Body of pancreas (tissue), 4 donors: Measurements from ENCODE around the gene MYO1B. TPM values are rescaled to one million over a fixed set of nuclear protein-coding genes. Genes with fewer than 3 reads are reported as not detected.
A peak's percentile ranks its signal among the peaks of the same experiment; 100 is the strongest.

ENCODE experiments used
- ATAC-seq: fragments of 150-250 bp; one replicate; pipeline ENCODE4 v1.9.1; 2016
- DNase-seq, 4 donors: peaks; one replicate each; pipeline ENCODE4 v3.0.0-alpha.2; 2019
- H3K27ac ChIP-seq, 4 donors: fragments of 200-600 bp; sonication (generic); 1 replicate in 3 of 4; 2 replicates in 1 of 4; pipeline versions ENCODE4 v1.5.1 to v1.6.1; 2016 to 2019; ENCODE audit warnings: mild to moderate bottlenecking in 1 of 4, mixed read lengths in 1 of 4, moderate library complexity in 1 of 4
- H3K27me3 ChIP-seq, 2 donors: fragments of 200-600 bp; sonication (generic); one replicate each; pipeline ENCODE4 v1.6.0; 2016; ENCODE audit warnings: mild to moderate bottlenecking in 1 of 2
- H3K36me3 ChIP-seq, 2 donors: fragments of 200-600 bp; sonication (generic); replicated peaks in 1 of 2; 2 replicates each; pipeline ENCODE4 v1.5.1; 2016; ENCODE audit warnings: low read depth in 2 of 2; ENCODE audit not compliant: insufficient read depth in 1 of 2
- H3K4me1 ChIP-seq: fragments of 200-600 bp; sonication (generic); one replicate; pipeline ENCODE4 v1.6.0; 2016
- H3K4me3 ChIP-seq, 2 donors: fragments of 200-600 bp; sonication (generic); 1 replicate in 1 of 2; 2 replicates in 1 of 2; pipeline ENCODE4 v1.5.1; 2016 to 2019
- H3K9me3 ChIP-seq, 3 donors: fragments of 200-600 bp; sonication (generic); 1 replicate in 2 of 3; 2 replicates in 1 of 3; pipeline ENCODE4 v1.5.1; 2016
- POLR2A ChIP-seq, 3 donors: fragments of 450-650 bp; IDR thresholded peaks; one replicate each; pipeline ENCODE4 v1.6.1; 2016; ENCODE audit warnings: antibody characterized with exemption in 3 of 3, mild to moderate bottlenecking in 2 of 3
- WGBS, 2 donors: methylation state at CpG; one replicate each; pipeline ENCODE4 v1.1.5; 2017; 5-methylcytosine and 5-hydroxymethylcytosine counted together
- intact Hi-C: fragments of 100-400 bp; cut with DNase I; formaldehyde crosslinking; loops from one replicate; pipeline ENCODE4 v1.15.1; 2023
- total RNA-seq, 2 donors: library from RNA; depleted of rRNA; stranded (reverse); fragments of >200 nt; gene quantifications; one replicate each; pipeline ENCODE4 v1.1.0, GENCODE V29; 2016
- TF ChIP-seq, protein P1 (sequence below), 7 experiments: fragments of 450-650 bp in 4 of 7; fragments of 200-600 bp in 3 of 7; sonication (generic) in 3 of 7; IDR thresholded peaks; one replicate each; pipeline ENCODE4 v1.5.1; 2016 to 2019; ENCODE audit warnings: antibody characterized with exemption in 7 of 7

Gene MYO1B
- total RNA-seq, 2 donors from 2014 or later, result 68.0 to 77.8 TPM

DNA sequence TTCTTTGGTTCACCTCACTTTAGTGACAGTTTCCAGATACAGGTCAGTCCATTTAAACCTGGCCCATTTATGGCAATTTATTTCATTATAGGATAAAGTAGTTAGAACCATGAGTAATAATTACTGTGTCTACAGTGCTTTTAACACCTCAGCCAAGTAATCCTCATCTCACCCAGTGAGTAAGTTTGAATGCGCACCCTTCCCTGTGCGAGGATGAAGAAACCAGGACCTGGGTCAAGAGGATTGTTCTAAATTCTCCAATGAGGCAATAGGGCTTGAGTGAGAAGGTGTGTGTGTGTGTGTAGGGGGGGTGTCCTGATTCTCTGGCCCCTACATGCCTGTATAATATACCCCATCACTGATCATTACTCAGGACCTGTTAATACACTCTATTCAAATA, 854 bp upstream of the MYO1B start:
- intact Hi-C loops, result no loop called here
- H3K4me3 ChIP-seq, result no peak overlapping the region
- peaks cover 39% of the 10 kb centered on the region for H3K4me1 ChIP-seq
- H3K9me3 ChIP-seq, result no peaks in the 10 kb centered on the region
- no peak for TF ChIP-seq POLR2A (IDR thresholded peaks at IDR 0.05)
- TF ChIP-seq, protein P1, sequence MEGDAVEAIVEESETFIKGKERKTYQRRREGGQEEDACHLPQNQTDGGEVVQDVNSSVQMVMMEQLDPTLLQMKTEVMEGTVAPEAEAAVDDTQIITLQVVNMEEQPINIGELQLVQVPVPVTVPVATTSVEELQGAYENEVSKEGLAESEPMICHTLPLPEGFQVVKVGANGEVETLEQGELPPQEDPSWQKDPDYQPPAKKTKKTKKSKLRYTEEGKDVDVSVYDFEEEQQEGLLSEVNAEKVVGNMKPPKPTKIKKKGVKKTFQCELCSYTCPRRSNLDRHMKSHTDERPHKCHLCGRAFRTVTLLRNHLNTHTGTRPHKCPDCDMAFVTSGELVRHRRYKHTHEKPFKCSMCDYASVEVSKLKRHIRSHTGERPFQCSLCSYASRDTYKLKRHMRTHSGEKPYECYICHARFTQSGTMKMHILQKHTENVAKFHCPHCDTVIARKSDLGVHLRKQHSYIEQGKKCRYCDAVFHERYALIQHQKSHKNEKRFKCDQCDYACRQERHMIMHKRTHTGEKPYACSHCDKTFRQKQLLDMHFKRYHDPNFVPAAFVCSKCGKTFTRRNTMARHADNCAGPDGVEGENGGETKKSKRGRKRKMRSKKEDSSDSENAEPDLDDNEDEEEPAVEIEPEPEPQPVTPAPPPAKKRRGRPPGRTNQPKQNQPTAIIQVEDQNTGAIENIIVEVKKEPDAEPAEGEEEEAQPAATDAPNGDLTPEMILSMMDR (IDR thresholded peaks at IDR 0.05), result no peak
- no peaks in the 10 kb centered on the region for H3K36me3 ChIP-seq
- no peak for ATAC-seq
- H3K27ac ChIP-seq, result peak overlapping the region in 1 of 4 donors; percentile 93
- 91 to 100% methylated on average over 2 of the region's 2 CpGs for WGBS, 2 donors
- DNase-seq, result no peak
- no peaks in the 10 kb centered on the region for H3K27me3 ChIP-seq

DNA sequence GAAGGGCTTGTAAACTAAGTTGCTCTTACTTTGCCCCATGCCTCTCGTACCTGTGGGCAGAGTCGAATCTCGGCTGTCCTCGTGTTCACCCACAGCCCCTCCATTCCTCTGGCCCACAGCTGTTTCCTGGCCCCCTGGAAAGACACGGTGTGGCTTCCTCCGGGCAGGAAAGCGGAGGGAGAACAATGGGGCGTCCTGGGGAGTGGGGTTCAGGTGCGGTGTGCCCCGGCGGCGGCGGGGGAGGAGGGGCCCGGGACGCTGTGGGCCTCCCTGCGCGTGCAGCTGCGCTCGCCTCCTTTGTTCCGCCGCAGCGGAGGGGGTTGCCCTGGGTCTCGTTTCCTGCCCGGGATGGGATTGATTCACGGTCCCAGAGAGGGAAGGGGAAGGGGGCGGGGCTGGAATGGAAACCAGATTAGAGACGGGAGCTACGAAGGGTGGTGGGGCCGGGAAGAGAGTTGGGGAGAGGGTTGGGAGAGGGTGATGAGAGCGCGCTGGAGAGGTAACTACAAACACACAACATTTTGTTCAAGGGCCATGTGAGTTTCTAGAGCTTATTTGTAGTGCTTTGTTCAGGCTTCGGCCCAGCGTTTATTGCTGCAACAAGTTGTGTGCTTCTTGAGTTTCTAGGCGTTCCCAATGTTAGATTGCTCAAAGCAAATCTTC, 796 bp downstream of the MYO1B start:
- Histone ChIP-seq H3K27me3 (no peaks in the 10 kb centered on the region), H3K9me3 (no peaks in the 10 kb centered on the region), H3K27ac (peak overlapping the region; percentile 70 to 93 (median 91)), H3K4me1 (peaks cover 56% of the 10 kb centered on the region), H3K36me3 (no peaks in the 10 kb centered on the region), H3K4me3 (peak overlapping the region; percentile 71 to 75)
- intact Hi-C loops, result no loop called here
- peak in 2 of 3 donors; percentile 51 to 60 for TF ChIP-seq POLR2A (IDR thresholded peaks at IDR 0.05)
- TF ChIP-seq, protein P1 (IDR thresholded peaks at IDR 0.05), result peak in 1 of 7 experiments; percentile 3
- ATAC-seq, result peak; percentile 70
- 2% methylated on average over 26 to 34 of the region's 34 CpGs for WGBS, 2 donors
- DNase-seq, result peak; percentile 74 to 81 (median 76)

DNA sequence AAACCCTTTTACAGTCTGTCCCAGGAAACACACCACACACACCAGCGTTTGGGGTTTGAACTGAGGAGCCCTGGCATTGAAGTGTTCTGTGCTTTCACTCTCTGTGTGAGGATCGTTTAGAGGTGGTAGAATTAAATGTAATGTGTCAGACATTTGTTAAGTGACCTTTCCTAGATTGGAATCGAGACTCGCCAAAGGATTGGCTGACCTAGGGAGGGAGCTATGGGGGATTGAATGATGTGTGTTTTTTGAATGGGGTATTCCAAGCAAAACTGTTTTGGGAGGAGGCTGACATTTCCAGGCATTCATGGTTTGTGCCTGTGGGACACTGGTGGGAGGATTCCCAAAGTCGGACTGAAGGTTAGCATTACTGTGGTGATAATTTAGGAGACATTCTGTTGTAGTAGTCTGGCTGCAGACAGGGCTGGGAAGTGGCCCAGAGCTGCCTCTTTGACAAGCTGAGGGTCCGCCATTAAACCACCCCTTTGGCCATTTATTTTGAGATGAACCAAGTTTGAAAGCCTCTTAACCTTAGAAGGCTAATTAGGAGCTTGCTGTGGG, 1.7 kb downstream of the MYO1B start:
- 28 to 31% methylated on average over 6 of the region's 6 CpGs for WGBS, 2 donors
- Histone ChIP-seq H3K4me3 (no peak overlapping the region), H3K27me3 (no peaks in the 10 kb centered on the region), H3K4me1 (peaks cover 62% of the 10 kb centered on the region), H3K9me3 (no peaks in the 10 kb centered on the region), H3K27ac (peak overlapping the region; percentile 70 to 93 (median 91)), H3K36me3 (no peaks in the 10 kb centered on the region)
- ATAC-seq (no peak), DNase-seq (no peak)
- intact Hi-C loops, result no loop called here
- no peak for TF ChIP-seq POLR2A (IDR thresholded peaks at IDR 0.05)
- TF ChIP-seq, protein P1 (IDR thresholded peaks at IDR 0.05), result no peak

DNA sequence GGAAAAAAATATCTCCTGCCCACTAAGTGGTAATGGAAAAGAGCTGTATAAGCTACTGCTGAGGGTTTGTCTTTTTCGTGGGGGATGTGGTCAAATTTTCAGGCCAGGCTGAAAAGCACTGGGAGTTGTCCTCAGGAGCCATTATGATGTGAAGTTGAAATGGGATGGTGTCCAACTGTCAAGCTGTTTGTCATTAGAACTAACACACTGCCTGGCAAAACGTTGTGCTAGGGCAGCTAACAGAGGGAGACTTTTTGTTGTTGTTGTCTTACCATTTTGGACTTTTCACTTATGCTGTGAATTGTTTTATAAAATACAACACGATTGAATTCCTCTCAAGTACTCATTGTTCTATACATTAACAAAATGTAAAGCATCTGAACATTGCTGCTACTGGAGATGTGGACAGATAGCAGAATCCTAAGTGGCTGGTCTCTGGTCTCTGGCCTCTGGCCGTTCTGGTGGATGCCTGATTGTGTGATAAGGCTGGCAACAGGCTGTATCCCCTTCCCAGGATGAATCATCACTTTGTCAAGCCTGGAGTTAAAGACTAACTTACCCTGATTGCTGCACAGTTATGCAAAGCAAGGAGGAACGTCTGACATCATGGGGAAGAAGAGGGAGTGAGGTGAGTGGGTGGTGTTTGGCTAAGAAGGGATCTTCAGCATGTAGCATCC, 2.3 kb downstream of the MYO1B start:
- Histone ChIP-seq H3K9me3 (no peaks in the 10 kb centered on the region), H3K36me3 (no peaks in the 10 kb centered on the region), H3K4me3 (no peak overlapping the region), H3K4me1 (peaks cover 68% of the 10 kb centered on the region), H3K27ac (peak overlapping the region; percentile 15 to 93 (median 91)), H3K27me3 (no peaks in the 10 kb centered on the region)
- intact Hi-C loops, result no loop called here
- WGBS, 2 donors, result 9 to 14% methylated on average over 5 of the region's 5 CpGs
- peak; percentile 27 for ATAC-seq
- TF ChIP-seq, protein P1 (IDR thresholded peaks at IDR 0.05), result no peak
- peak in 2 of 3 donors; percentile 20 to 53 for TF ChIP-seq POLR2A (IDR thresholded peaks at IDR 0.05)
- peak in 3 of 4 donors; percentile 23 to 66 (median 35) for DNase-seq
